Fibroblast of lung (primary cell): ENCODE data around the gene TMTC2. TPM values are rescaled to one million over a fixed set of nuclear protein-coding genes. Genes with fewer than 3 reads are reported as not detected.

Source experiments
- DNase-seq, 2 donors: peaks; one replicate each; pipeline versions ENCODE4 v3.0.0 to v3.0.0-alpha.2; 2010; ENCODE audit warnings: low read depth in 2 of 2
- H2AFZ ChIP-seq: 2 replicates; pipeline ENCODE4 v1.5.1; 2012; ENCODE audit warnings: low read length, control low read depth, inconsistent platforms
- H3K27ac ChIP-seq: 2 replicates; pipeline ENCODE4 v1.5.1; 2011; ENCODE audit warnings: low read length, control low read depth; ENCODE audit not compliant: insufficient read depth
- H3K27me3 ChIP-seq: 2 replicates; pipeline ENCODE4 v1.5.1; 2011; ENCODE audit warnings: mild to moderate bottlenecking, low read length; ENCODE audit not compliant: control insufficient read depth, insufficient read depth
- H3K36me3 ChIP-seq: 2 replicates; pipeline ENCODE4 v1.5.1; 2011; ENCODE audit warnings: low read length; ENCODE audit not compliant: control insufficient read depth, insufficient read depth
- H3K4me1 ChIP-seq: 2 replicates; pipeline ENCODE4 v1.5.1; 2011; ENCODE audit warnings: low read length; ENCODE audit not compliant: control insufficient read depth, insufficient read depth; ENCODE audit errors: extremely low read depth
- H3K4me2 ChIP-seq: 2 replicates; pipeline ENCODE4 v1.5.1; 2011; ENCODE audit warnings: low read length, control low read depth; ENCODE audit not compliant: insufficient read depth; ENCODE audit errors: extremely low read depth
- H3K4me3 ChIP-seq, 4 experiments: fragments of 200-600 bp in 1 of 4; sonication (generic) in 1 of 4; replicated peaks in 1 of 4; 2 replicates each; pipeline ENCODE4 v1.5.1; 2011 to 2016; ENCODE audit warnings: low read length in 4 of 4, low read depth in 3 of 4, mild to moderate bottlenecking in 3 of 4, control low read depth in 2 of 4, inconsistent platforms in 1 of 4, mixed read lengths in 1 of 4; ENCODE audit not compliant: insufficient read depth in 1 of 4; ENCODE audit errors: control extremely low read depth in 1 of 4
- H3K79me2 ChIP-seq: 2 replicates; pipeline ENCODE4 v1.5.1; 2012; ENCODE audit warnings: mild to moderate bottlenecking, low read length, inconsistent platforms; ENCODE audit not compliant: control insufficient read depth, insufficient read depth
- H3K9ac ChIP-seq: 2 replicates; pipeline ENCODE4 v1.5.1; 2011; ENCODE audit warnings: mild to moderate bottlenecking, low read length, control low read depth; ENCODE audit not compliant: insufficient read depth
- H3K9me3 ChIP-seq: 2 replicates; pipeline ENCODE4 v1.5.1; 2012; ENCODE audit warnings: low read depth, low read length; ENCODE audit not compliant: control insufficient read depth, insufficient read depth
- H4K20me1 ChIP-seq: 2 replicates; pipeline ENCODE4 v1.5.1; 2011; ENCODE audit warnings: low read length; ENCODE audit not compliant: control insufficient read depth, insufficient read depth; ENCODE audit errors: extremely low read depth
- CTCF ChIP-seq, 2 donors: IDR thresholded peaks in 1 of 2; conservative IDR thresholded peaks in 1 of 2; 1 replicate in 1 of 2; 2 replicates in 1 of 2; pipeline ENCODE4 v1.5.1; 2011 to 2012; ENCODE audit warnings: low read length in 2 of 2, control low read depth in 1 of 2, inconsistent platforms in 1 of 2, low read depth in 1 of 2, mild to moderate bottlenecking in 1 of 2
- EZH2 ChIP-seq: IDR thresholded peaks from 2 replicates; pipeline ENCODE4 v1.5.1; 2012; ENCODE audit warnings: low read length, control low read depth, mild to moderate bottlenecking; ENCODE audit errors: missing control alignments
- polyA plus RNA-seq, 2 donors: library from polyadenylated mRNA; depleted of rRNA in 1 of 2; stranded (reverse) in 1 of 2; unstranded in 1 of 2; fragments of >200 nt; gene quantifications; 2 replicates each; pipeline ENCODE4 v1.2.1, GENCODE V29; 2011 to 2012; ENCODE audit warnings: missing spikeins in 1 of 2
- total RNA-seq: library from RNA; depleted of rRNA; stranded (reverse); fragments of >200 nt; gene quantifications from 2 replicates; pipeline ENCODE4 v1.2.1, GENCODE V29; 2014

The TMTC2 gene
- total and polyA plus RNA-seq, 2 donors (not counting 1 experiment from before 2014, with no cell fraction given) = 3.5 to 9.7 TPM

- no peak overlapping the region for H3K27ac ChIP-seq
- DNase-seq = peak in 1 of 2 donors; percentile 63
Measured at GRCh38 chr12:82862069-82862841, 175.5 kb downstream of the TMTC2 start.

GRCh38 chr12:82862876-82863649, 176.4 kb downstream of the TMTC2 start:
- Histone ChIP-seq H4K20me1 (no peaks in the 10 kb centered on the region), H3K4me1 (no peaks in the 10 kb centered on the region), H2AFZ (no peak overlapping the region), H3K79me2 (no peaks in the 10 kb centered on the region), H3K4me2 (no peak overlapping the region), H3K9ac (no peak overlapping the region), H3K4me3 (no peak overlapping the region), H3K9me3 (no peaks in the 10 kb centered on the region), H3K27me3 (no peaks in the 10 kb centered on the region), H3K27ac (no peak overlapping the region), H3K36me3 (no peaks in the 10 kb centered on the region)
- no peak for TF ChIP-seq EZH2
- no peak for TF ChIP-seq CTCF (conservative IDR thresholded peaks at IDR 0.05 in 1 of 2, IDR thresholded peaks at IDR 0.05 in 1 of 2; ENCODE audit: low read depth in 1 of 2, low read length in 2 of 2)
- no peak for DNase-seq

More at GRCh38 chr12:82862069-82862841, 175.5 kb downstream of the TMTC2 start:
- Histone ChIP-seq H3K9ac (no peak overlapping the region), H2AFZ (no peak overlapping the region), H3K4me2 (no peak overlapping the region), H4K20me1 (no peaks in the 10 kb centered on the region), H3K4me1 (no peaks in the 10 kb centered on the region), H3K36me3 (peaks cover under 1% of the 10 kb centered on the region), H3K27me3 (no peaks in the 10 kb centered on the region), H3K4me3 (no peak overlapping the region), H3K79me2 (no peaks in the 10 kb centered on the region), H3K9me3 (no peaks in the 10 kb centered on the region)
- TF ChIP-seq EZH2 = no peak
- TF ChIP-seq CTCF (conservative IDR thresholded peaks at IDR 0.05 in 1 of 2, IDR thresholded peaks at IDR 0.05 in 1 of 2; ENCODE audit: low read depth in 1 of 2, low read length in 2 of 2) = no peak

- H3K27me3 ChIP-seq = no peaks in the 10 kb centered on the region
- no peaks in the 10 kb centered on the region for H3K79me2 ChIP-seq
- TF ChIP-seq CTCF (conservative IDR thresholded peaks at IDR 0.05 in 1 of 2, IDR thresholded peaks at IDR 0.05 in 1 of 2; ENCODE audit: low read depth in 1 of 2, low read length in 2 of 2) (no peak), EZH2 (no peak)
- H3K27ac ChIP-seq = no peak overlapping the region
- no peak overlapping the region for H3K9ac ChIP-seq
- no peak for DNase-seq
- no peaks in the 10 kb centered on the region for H3K9me3 ChIP-seq
- no peaks in the 10 kb centered on the region for H4K20me1 ChIP-seq
- H2AFZ ChIP-seq = no peak overlapping the region
- H3K4me2 ChIP-seq = no peak overlapping the region
- no peak overlapping the region for H3K4me3 ChIP-seq
- no peaks in the 10 kb centered on the region for H3K4me1 ChIP-seq
- H3K36me3 ChIP-seq = no peaks in the 10 kb centered on the region
Measured at GRCh38 chr12:82866227-82866775, 179.6 kb downstream of the TMTC2 start.
